GM12878 (cell line): ENCODE data around the gene TXNDC8. TPM values are rescaled to one million over a fixed set of nuclear protein-coding genes. Genes with fewer than 3 reads are reported as not detected.

Experiments used
- ATAC-seq: fragments of 200-7000 bp; cut with Tn5 transposase; 3 replicates; pipeline ENCODE4 v1.9.1; 2020; ENCODE audit warnings: mild to moderate bottlenecking, moderate library complexity
- BruUV-seq: library from RNA; stranded (reverse); fragments of 400-500 nt; replicated peaks from 2 replicates; lab custom pipeline; 2021; lab: Mats Ljungman, UMichigan
- CTCF ChIA-PET: fragments of 300-600 bp; sonication (Branson Sonifier 250); formaldehyde crosslinking; extraction: SDS; loops from one replicate; lab custom pipeline; 2021; ENCODE audit warnings: inconsistent platforms; lab: Yijun Ruan, JAX
- POLR2A ChIA-PET: fragments of 350-600 bp; formaldehyde crosslinking; extraction: SDS; loops from one replicate; lab custom pipeline; 2021; ENCODE audit warnings: inconsistent platforms; lab: Charles Lee
- RAD21 ChIA-PET: fragments of 300-600 bp; sonication (Branson Sonifier 250); formaldehyde crosslinking; loops from one replicate; lab custom pipeline; 2023; ENCODE audit warnings: antibody characterized with exemption; ENCODE audit not compliant: unreplicated experiment; lab: Charles Lee
- SMC1A ChIA-PET: fragments of 300-600 bp; sonication (Branson Sonifier 250); formaldehyde crosslinking; loops from one replicate; lab custom pipeline; 2023; ENCODE audit not compliant: unreplicated experiment, uncharacterized antibody; lab: Charles Lee
- DNase-seq: peaks from one replicate; pipeline ENCODE4 v3.0.0-alpha.2; 2011; ENCODE audit warnings: low read depth, low spot score
- FAIRE-seq: peaks from 3 replicates; lab custom pipeline; 2011; peaks lifted over from hg19 to GRCh38; lab: Jason Lieb, UNC
- H2AFZ ChIP-seq: 2 replicates; pipeline ENCODE4 v1.6.0; 2011; ENCODE audit warnings: low read depth, low read length, control low read depth; ENCODE audit not compliant: control insufficient read depth
- H3K27ac ChIP-seq: 2 replicates; pipeline ENCODE4 v1.5.1; 2011; ENCODE audit warnings: control low read depth; ENCODE audit not compliant: control insufficient read depth, insufficient read depth
- H3K27me3 ChIP-seq, 2 experiments: replicated peaks in 1 of 2; 2 replicates each; pipeline versions ENCODE4 v1.6.0 to v1.6.1; 2011; ENCODE audit warnings: low read length in 1 of 2; ENCODE audit not compliant: control insufficient read depth in 2 of 2, insufficient read depth in 2 of 2
- H3K36me3 ChIP-seq, 2 experiments: 2 replicates each; pipeline ENCODE4 v1.5.1; 2011; ENCODE audit warnings: low read length in 1 of 2; ENCODE audit not compliant: control insufficient read depth in 2 of 2, insufficient read depth in 2 of 2
- H3K4me1 ChIP-seq: 2 replicates; pipeline ENCODE4 v1.6.1; 2011; ENCODE audit warnings: mild to moderate bottlenecking, low read length, moderate library complexity, mixed read lengths; ENCODE audit not compliant: control insufficient read depth, insufficient read depth
- H3K4me2 ChIP-seq: 2 replicates; pipeline ENCODE4 v1.6.0; 2011; ENCODE audit warnings: control low read depth; ENCODE audit not compliant: control insufficient read depth, insufficient read depth
- H3K4me3 ChIP-seq: fragments of 200-600 bp; sonication (generic); 2 replicates; pipeline ENCODE4 v1.5.1; 2016
- H3K79me2 ChIP-seq: 2 replicates; pipeline ENCODE4 v1.6.0; 2011; ENCODE audit warnings: low read length; ENCODE audit not compliant: control insufficient read depth, insufficient read depth
- H3K9ac ChIP-seq: 2 replicates; pipeline ENCODE4 v1.8.0; 2011; ENCODE audit warnings: low read length, control low read depth, mixed read lengths; ENCODE audit not compliant: control insufficient read depth, insufficient read depth
- H3K9me3 ChIP-seq: replicated peaks from 3 replicates; pipeline ENCODE4 v1.5.1; 2011; ENCODE audit warnings: mild to moderate bottlenecking, low read length; ENCODE audit not compliant: control insufficient read depth, insufficient read depth
- H4K20me1 ChIP-seq: 2 replicates; pipeline ENCODE4 v1.6.0; 2011; ENCODE audit not compliant: control insufficient read depth, insufficient read depth
- BACH1 ChIP-seq: fragments of 450-650 bp; IDR thresholded peaks from 2 replicates; pipeline ENCODE4 v1.6.1; 2017; ENCODE audit warnings: mild to moderate bottlenecking, borderline replicate concordance
- CEBPB ChIP-seq, 2 experiments: fragments of 150-350 bp in 1 of 2; IDR thresholded peaks; 2 replicates each; pipeline ENCODE4 v1.6.1; 2012 to 2014; ENCODE audit warnings: low read depth in 2 of 2, low read length in 2 of 2, borderline replicate concordance in 1 of 2, inconsistent platforms in 1 of 2
- CHD4 ChIP-seq: fragments of 200-600 bp; sonication (generic); IDR thresholded peaks from 2 replicates; pipeline ENCODE4 v1.6.1; 2016; ENCODE audit warnings: mild to moderate bottlenecking
- EGR1 ChIP-seq, 2 experiments: IDR thresholded peaks; 1 replicate in 1 of 2; 2 replicates in 1 of 2; pipeline ENCODE4 v1.6.1; 2011 to 2012; ENCODE audit warnings: low read depth in 2 of 2, low read length in 2 of 2, borderline replicate concordance in 1 of 2, mild to moderate bottlenecking in 1 of 2, moderate library complexity in 1 of 2
- IRF4 ChIP-seq: IDR thresholded peaks from 2 replicates; pipeline ENCODE4 v1.6.1; 2011; ENCODE audit warnings: low read depth, low read length
- NFXL1 ChIP-seq: fragments of 450-650 bp; IDR thresholded peaks from 2 replicates; pipeline ENCODE4 v1.6.1; 2017; ENCODE audit warnings: antibody characterized with exemption, mild to moderate bottlenecking, borderline replicate concordance
- NR2C2 ChIP-seq: IDR thresholded peaks from 2 replicates; pipeline ENCODE4 v1.6.1; 2011; ENCODE audit warnings: borderline replicate concordance, low read depth; ENCODE audit not compliant: control insufficient read depth, insufficient read length
- PML ChIP-seq: IDR thresholded peaks from 2 replicates; pipeline ENCODE4 v1.6.1; 2012; ENCODE audit warnings: low read length, inconsistent platforms
- POLR2A ChIP-seq: IDR thresholded peaks from 2 replicates; pipeline ENCODE4 v1.6.1; 2011; ENCODE audit warnings: low read depth, mild to moderate bottlenecking, low read length
- POU2F2 ChIP-seq: IDR thresholded peaks from 3 replicates; pipeline ENCODE4 v1.6.1; 2011; ENCODE audit warnings: low read depth, mild to moderate bottlenecking, low read length, borderline replicate concordance
- RB1 ChIP-seq: fragments of 450-650 bp; formaldehyde crosslinking; IDR thresholded peaks from 2 replicates; pipeline ENCODE4 v1.6.1; 2017; ENCODE audit warnings: mild to moderate bottlenecking, borderline replicate concordance
- RELA ChIP-seq: fragments of 450-650 bp; IDR thresholded peaks from 2 replicates; pipeline ENCODE4 v1.8.0; 2014; ENCODE audit warnings: borderline replicate concordance; ENCODE audit not compliant: partially characterized antibody
- TCF12 ChIP-seq: IDR thresholded peaks from 2 replicates; pipeline ENCODE4 v1.6.1; 2011; ENCODE audit warnings: low read depth, mild to moderate bottlenecking, low read length
- TCF3 ChIP-seq: IDR thresholded peaks from 2 replicates; pipeline ENCODE4 v1.6.1; 2012; ENCODE audit warnings: low read depth, mild to moderate bottlenecking, low read length, borderline replicate concordance; ENCODE audit not compliant: insufficient read depth
- ZSCAN29 ChIP-seq: fragments of 450-650 bp; IDR thresholded peaks from 2 replicates; pipeline ENCODE4 v1.6.1; 2017; ENCODE audit warnings: mild to moderate bottlenecking, moderate library complexity
- in situ Hi-C: fragments of 300-500 bp; cut with MboI; formaldehyde crosslinking; loops from 9 replicates; pipeline ENCODE4 v1.14.3; 2018; ENCODE audit warnings: mixed read lengths
- intact Hi-C: fragments of 100-400 bp; cut with micrococcal nuclease; formaldehyde crosslinking; loops from one replicate; pipeline ENCODE4 v1.14.2; 2022; ENCODE audit not compliant: unreplicated experiment
- polyA plus RNA-seq, 11 experiments: library from polyadenylated mRNA; depleted of rRNA in 4 of 11; unstranded in 6 of 11; stranded (reverse) in 5 of 11; fragments of >200 nt; fragmentation: Nextera tagmentation in 4 of 11; fragmentation: Illumina TruSeq in 1 of 11; extraction: Ambion mirVana in 4 of 11; extraction: Trizol in 1 of 11; gene quantifications; 1 replicate in 1 of 11; 2 replicates in 10 of 11; pipeline versions ENCODE4 v1.2.1 to v1.2.3, GENCODE V29; 2011 to 2016; ENCODE audit warnings: inconsistent platforms in 2 of 11, missing spikeins in 2 of 11, low read depth in 1 of 11
- total RNA-seq, 4 experiments: library from RNA; depleted of rRNA in 3 of 4; stranded (reverse); fragments of >200 nt in 3 of 4; fragmentation: Illumina TruSeq in 1 of 4; extraction: Trizol in 1 of 4; gene quantifications; 2 replicates each; pipeline versions ENCODE4 v1.2.1 to v1.2.3, GENCODE V29; 2013 to 2021
- TF ChIP-seq, protein P1 (sequence below): fragments of 450-650 bp; IDR thresholded peaks from 2 replicates; pipeline ENCODE4 v1.6.1; 2014; ENCODE audit warnings: mild to moderate bottlenecking
- TF ChIP-seq, protein P2 (sequence below), 3 experiments: IDR thresholded peaks in 2 of 3; conservative IDR thresholded peaks in 1 of 3; 2 replicates each; pipeline ENCODE4 v1.5.1; 2011; ENCODE audit warnings: low read depth in 3 of 3, low read length in 3 of 3, mild to moderate bottlenecking in 3 of 3, control low read depth in 2 of 3, moderate library complexity in 2 of 3, inconsistent platforms in 1 of 3, mixed read lengths in 1 of 3; ENCODE audit not compliant: control insufficient read depth in 2 of 3, insufficient read depth in 1 of 3; ENCODE audit errors: extremely low read depth in 1 of 3
- TF ChIP-seq, protein P3 (sequence below): IDR thresholded peaks from 2 replicates; pipeline ENCODE4 v1.6.1; 2011; ENCODE audit warnings: low read depth, mild to moderate bottlenecking, low read length, moderate library complexity, borderline replicate concordance; ENCODE audit errors: extremely low read depth
- TF ChIP-seq, protein P4 (sequence below): fragments of 450-650 bp; IDR thresholded peaks from 2 replicates; pipeline ENCODE4 v1.6.1; 2018; ENCODE audit warnings: borderline replicate concordance, mild to moderate bottlenecking; ENCODE audit not compliant: partially characterized antibody

TXNDC8 gene
- total and polyA plus RNA-seq, 10 of the 15 experiments (the other 5 are each of a cell fraction or from before 2014, with no cell fraction given), result not detected

DNA sequence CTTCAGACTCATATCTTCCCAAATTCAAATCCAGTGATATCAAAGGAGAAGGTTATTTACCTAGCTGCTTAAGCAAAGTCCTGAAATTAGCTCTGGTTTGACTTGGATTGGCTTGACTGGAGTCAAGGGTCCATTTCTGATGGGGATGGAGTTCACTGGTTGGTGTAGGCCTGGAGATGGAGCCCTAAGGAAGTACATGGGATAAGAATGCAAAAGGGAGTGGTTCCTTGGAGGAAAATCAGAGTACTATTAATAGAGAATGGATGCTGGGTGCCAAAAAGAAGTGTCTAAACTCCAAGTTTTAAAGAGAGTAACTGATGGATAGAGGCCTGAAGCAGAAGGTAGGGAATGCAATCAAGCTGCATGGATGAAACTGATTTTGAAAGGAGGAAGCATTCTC is 13.8 kb downstream of the TXNDC8 start:
- no peak overlapping the region for H2AFZ ChIP-seq
- H3K9me3 ChIP-seq, result no peaks in the 10 kb centered on the region
- FAIRE-seq (no peak), DNase-seq (no peak), ATAC-seq (no peak)
- in situ Hi-C loops (no loop called here), intact Hi-C loops (no loop called here)
- H3K4me1 ChIP-seq, result no peaks in the 10 kb centered on the region
- no peak overlapping the region for H3K27ac ChIP-seq
- H4K20me1 ChIP-seq, result no peaks in the 10 kb centered on the region
- ChIA-PET CTCF (no interaction called here), RAD21 (no interaction called here)
- BruUV-seq, result no TSS peak
- no peak overlapping the region for H3K9ac ChIP-seq
- no peak overlapping the region for H3K4me2 ChIP-seq
- TF ChIP-seq POU2F2 (no peak), PML (no peak), TCF3 (no peak), NR2C2 (no peak), CHD4 (no peak), EGR1 (IDR thresholded peaks at IDR 0.05; ENCODE audit: borderline replicate concordance in 1 of 2, low read depth in 2 of 2, low read length in 2 of 2) (no peak), BACH1 (no peak), NFXL1 (no peak), ZSCAN29 (no peak), IRF4 (no peak), POLR2A (no peak), RELA (no peak), TCF12 (no peak), RB1 (no peak), CEBPB (IDR thresholded peaks at IDR 0.05; ENCODE audit: borderline replicate concordance in 1 of 2, low read depth in 2 of 2, low read length in 2 of 2) (no peak)
- TF ChIP-seq, protein P1, sequence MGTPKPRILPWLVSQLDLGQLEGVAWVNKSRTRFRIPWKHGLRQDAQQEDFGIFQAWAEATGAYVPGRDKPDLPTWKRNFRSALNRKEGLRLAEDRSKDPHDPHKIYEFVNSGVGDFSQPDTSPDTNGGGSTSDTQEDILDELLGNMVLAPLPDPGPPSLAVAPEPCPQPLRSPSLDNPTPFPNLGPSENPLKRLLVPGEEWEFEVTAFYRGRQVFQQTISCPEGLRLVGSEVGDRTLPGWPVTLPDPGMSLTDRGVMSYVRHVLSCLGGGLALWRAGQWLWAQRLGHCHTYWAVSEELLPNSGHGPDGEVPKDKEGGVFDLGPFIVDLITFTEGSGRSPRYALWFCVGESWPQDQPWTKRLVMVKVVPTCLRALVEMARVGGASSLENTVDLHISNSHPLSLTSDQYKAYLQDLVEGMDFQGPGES, result no peak
- TF ChIP-seq, protein P2, sequence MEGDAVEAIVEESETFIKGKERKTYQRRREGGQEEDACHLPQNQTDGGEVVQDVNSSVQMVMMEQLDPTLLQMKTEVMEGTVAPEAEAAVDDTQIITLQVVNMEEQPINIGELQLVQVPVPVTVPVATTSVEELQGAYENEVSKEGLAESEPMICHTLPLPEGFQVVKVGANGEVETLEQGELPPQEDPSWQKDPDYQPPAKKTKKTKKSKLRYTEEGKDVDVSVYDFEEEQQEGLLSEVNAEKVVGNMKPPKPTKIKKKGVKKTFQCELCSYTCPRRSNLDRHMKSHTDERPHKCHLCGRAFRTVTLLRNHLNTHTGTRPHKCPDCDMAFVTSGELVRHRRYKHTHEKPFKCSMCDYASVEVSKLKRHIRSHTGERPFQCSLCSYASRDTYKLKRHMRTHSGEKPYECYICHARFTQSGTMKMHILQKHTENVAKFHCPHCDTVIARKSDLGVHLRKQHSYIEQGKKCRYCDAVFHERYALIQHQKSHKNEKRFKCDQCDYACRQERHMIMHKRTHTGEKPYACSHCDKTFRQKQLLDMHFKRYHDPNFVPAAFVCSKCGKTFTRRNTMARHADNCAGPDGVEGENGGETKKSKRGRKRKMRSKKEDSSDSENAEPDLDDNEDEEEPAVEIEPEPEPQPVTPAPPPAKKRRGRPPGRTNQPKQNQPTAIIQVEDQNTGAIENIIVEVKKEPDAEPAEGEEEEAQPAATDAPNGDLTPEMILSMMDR (IDR thresholded peaks at IDR 0.05 in 2 of 3, conservative IDR thresholded peaks at IDR 0.05 in 1 of 3; ENCODE audit: control insufficient read depth in 2 of 3, extremely low read depth in 1 of 3, insufficient read depth in 1 of 3, low read depth in 3 of 3, low read length in 3 of 3), result no peak
- TF ChIP-seq, protein P3, sequence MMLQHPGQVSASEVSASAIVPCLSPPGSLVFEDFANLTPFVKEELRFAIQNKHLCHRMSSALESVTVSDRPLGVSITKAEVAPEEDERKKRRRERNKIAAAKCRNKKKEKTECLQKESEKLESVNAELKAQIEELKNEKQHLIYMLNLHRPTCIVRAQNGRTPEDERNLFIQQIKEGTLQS, result no peak
- TF ChIP-seq, protein P4, sequence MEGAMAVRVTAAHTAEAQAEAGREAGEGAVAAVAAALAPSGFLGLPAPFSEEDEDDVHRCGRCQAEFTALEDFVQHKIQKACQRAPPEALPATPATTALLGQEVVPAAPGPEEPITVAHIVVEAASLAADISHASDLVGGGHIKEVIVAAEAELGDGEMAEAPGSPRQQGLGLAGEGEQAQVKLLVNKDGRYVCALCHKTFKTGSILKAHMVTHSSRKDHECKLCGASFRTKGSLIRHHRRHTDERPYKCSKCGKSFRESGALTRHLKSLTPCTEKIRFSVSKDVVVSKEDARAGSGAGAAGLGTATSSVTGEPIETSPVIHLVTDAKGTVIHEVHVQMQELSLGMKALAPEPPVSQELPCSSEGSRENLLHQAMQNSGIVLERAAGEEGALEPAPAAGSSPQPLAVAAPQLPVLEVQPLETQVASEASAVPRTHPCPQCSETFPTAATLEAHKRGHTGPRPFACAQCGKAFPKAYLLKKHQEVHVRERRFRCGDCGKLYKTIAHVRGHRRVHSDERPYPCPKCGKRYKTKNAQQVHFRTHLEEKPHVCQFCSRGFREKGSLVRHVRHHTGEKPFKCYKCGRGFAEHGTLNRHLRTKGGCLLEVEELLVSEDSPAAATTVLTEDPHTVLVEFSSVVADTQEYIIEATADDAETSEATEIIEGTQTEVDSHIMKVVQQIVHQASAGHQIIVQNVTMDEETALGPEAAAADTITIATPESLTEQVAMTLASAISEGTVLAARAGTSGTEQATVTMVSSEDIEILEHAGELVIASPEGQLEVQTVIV, result no peak
- TF ChIP-seq, all 136 proteins: peak for 0
- H3K4me3 ChIP-seq, result no peak overlapping the region
- no peaks in the 10 kb centered on the region for H3K36me3 ChIP-seq
- H3K79me2 ChIP-seq, result no peaks in the 10 kb centered on the region
- H3K27me3 ChIP-seq, result no peaks in the 10 kb centered on the region
- POLR2A ChIA-PET, result no interaction called here
- SMC1A ChIA-PET, result interaction anchor here (0.6 to 2.1 kb wide), 5 partner anchors 7 to 180 kb away, joined by 3 to 6 read pairs (median 3); no protein-coding TSS in a partner anchor
